T-helper 22 cell (primary cell): ENCODE measurements around the gene CEND1.

Source experiments
- DNase-seq: peaks from one replicate; pipeline ENCODE4 v3.0.0-alpha.2; 2020; ENCODE audit warnings: low read depth

The CEND1 gene

GRCh38 chr11:811446-812245 is 21.8 kb upstream of the CEND1 start:
- no peak for DNase-seq

DNA sequence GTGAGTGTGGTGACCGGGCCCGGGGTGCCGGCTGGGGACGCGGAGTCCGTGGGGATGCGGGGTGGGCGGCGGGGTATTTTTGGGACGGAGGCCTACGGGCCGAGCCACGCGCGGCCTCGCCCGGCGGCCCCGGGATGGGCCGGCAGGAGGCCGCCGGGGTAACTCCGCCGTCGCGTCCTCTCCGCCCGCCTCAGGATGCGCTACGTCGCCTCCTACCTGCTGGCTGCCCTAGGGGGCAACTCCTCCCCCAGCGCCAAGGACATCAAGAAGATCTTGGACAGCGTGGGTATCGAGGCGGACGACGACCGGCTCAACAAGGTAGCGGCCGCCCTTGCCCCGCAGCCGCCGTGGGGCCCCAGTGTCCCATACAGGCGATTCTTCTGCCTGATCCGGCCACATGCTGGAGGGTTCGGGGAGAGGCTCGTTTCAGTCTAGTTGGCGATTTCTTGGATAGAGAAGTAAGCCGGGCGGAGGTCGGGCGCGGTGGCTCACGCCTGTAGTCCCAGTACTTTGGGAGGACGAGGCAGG is 20.2 kb upstream of the CEND1 start:
- DNase-seq: no peak

DNA sequence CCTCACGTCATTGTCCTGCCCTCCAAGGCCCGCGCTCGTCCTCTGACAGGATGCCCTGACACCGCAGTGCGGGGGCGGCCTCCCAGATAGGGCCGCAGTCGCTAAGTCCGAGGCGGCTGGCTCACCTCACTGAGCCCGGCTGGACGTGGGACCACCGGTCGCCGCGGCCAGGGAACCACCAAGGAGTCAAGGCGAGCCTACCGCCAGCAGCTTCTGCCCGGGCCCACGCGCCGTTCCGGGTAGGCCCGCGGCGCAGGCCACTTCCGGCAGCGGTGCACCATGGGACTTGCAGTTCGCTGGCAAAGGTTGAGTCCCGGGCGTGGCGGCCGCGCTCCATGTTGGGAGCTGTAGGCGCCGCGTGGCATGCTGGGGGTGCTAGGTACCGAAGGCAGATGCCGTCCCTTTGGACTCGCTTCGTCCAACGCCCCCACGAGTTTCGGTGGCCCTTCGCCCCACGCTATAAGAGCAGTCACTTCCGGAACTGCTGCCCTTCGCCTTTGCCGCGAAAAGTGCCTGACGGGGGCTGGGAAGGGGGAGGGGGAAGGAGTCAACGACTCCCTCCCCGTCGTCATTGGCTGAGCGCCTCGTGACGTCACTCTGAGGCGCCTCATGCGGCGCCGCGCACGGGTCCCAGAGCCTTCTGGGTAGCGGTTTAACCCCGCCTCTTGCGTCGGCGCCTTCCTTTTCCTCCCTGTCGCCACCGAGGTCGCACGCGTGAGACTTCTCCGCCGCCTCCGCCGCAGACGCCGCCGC is 19.6 kb upstream of the CEND1 start, which contains the start of gene RPLP2:
TSS of gene RPLP2 (plus strand) at position 681 of the 753 bp plus-strand sequence. CDS start 268 bp downstream, outside the sequence.
- DNase-seq: peak; percentile 95

GRCh38 chr11:808427-809286 is 18.8 kb upstream of the CEND1 start:
- DNase-seq: no peak

GRCh38 chr11:804599-804964 is 14.7 kb upstream of the CEND1 start:
- DNase-seq: no peak

GRCh38 chr11:803770-804598 is 14.1 kb upstream of the CEND1 start:
- DNase-seq: no peak

GRCh38 chr11:803467-803742 is 13.5 kb upstream of the CEND1 start:
- DNase-seq: no peak

- DNase-seq: no peak
These were observed 13.0 kb upstream of the CEND1 start for GRCh38 chr11:802693-803466.

DNA sequence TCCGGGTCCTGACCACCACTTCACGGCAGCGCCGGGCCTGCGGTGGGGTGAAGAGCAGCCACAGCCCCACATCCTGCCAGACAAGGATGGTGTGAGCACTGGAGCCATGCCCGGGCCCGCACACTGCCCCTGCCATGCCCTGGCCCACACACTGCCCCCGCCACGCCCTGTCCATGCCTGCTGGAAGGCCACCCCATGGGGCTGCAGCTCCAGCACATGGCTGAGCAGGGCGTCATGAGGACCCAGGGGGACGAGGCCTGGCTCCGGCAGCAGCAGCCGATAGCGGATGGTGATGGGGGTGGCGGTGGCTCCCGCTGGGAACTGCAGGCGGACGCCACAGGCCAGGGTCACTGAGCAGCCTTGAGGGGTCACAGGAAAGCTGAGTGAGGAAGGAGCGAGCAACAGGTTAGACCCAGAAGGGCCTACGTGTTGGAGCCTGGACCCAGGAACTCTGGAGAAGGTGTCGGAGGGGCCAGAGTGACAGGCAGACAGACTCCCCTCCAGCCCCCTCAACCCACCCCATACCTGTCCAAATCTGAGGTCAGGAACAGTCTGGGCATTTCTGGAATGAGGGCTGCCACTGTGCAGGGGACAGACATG is 12.2 kb upstream of the CEND1 start:
- DNase-seq: no peak

DNA sequence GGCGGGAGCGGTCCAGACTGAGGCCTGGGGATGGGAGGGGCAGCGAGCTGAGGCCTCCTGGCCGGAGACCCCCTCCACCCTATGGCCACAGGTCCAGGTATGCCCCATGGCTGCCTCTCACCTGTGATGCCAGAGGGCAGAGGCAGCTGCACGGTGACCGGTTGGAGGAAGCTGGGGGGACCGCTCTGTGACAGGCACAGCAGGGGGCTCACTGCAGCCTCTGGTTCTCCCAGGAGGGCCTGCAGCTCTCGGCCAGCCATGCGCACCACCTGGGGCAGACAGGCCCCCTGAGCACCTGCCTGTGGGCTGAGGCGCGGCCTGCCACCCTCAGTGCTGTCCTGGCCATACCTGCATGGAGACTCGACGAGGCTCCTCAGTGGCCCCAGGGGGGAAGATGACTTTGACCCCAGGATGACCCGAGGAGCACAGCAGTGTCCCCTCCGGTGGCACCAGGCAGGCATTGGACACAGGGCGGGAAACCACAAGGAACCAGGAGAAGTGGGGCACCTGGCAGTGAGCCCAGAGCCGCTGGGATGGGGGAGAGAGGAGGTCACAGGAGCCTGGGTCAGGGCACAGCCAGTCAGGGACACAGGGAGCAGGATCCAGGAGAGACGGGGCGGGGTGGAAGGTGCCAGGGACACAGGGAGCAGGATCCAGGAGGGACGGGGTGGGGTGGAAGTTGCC is 11.3 kb upstream of the CEND1 start:
- no peak for DNase-seq

DNA sequence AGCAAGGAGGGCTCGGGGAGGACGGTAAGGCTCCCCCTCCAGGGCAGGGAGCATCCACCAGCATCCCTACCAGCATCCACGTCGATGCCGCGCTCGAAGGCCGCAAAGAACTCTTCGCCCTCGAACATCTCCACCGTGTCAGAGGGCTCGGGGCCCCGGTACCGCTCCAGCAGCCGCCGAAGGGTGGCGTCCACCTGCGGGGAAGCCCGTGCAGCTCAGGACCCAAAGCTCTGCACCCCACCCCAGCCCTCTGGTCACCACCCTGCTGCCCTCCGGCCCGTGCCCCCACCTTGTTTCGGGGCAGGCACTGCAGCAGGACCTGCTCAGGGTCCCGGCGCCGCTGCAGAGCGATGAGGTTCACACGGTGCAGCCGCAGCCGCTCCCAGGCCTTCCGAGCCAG is 10.6 kb upstream of the CEND1 start:
- DNase-seq: no peak

- no peak for DNase-seq
These were observed 9.9 kb upstream of the CEND1 start for GRCh38 chr11:799641-800316.

GRCh38 chr11:798093-798713 is 8.3 kb upstream of the CEND1 start, which contains the start of gene SLC25A22:
SLC25A22 (minus strand) TSS chr11:798281; CDS start chr11:795006, 3,275 bp downstream.
- DNase-seq: peak; percentile 65

DNA sequence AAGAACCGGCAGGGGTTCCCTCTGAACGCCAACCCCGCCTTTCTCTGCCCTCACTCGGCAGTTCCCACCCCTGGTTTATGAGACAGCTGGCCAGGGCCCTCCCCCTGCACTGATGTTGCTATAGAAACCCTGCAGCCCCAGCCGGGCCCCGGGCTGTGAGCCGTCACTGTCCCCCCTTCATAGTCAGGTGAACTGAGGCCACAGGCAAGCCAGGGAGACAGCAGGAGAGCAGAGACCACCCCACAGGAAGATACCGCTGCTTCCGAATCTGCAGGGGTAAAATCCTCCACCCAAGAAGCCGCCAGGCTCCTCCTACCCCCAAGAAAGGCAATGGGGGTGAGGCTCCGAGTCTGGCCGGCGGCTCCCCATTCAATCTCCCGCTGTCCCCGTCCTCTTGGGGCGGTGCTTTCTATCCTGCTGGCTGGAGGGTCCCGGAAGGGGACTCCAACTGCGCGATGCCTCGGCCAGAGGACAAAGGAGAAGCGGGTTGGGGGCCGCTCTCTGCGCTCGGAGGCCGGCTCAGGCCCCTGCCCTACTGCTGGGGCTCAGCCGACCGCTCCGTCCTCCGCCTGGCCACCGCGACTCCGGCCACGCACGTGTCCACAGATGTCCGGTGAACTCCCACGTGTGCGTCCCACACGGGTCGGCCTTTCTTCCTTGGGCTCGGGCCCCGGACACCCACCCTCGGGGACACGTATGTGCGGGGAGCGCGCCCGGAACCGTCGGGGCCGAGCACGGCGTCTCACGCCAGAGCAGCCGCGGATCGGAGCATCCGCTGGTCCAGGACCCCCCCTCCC is 7.6 kb upstream of the CEND1 start:
- DNase-seq: peak; percentile 82

DNA sequence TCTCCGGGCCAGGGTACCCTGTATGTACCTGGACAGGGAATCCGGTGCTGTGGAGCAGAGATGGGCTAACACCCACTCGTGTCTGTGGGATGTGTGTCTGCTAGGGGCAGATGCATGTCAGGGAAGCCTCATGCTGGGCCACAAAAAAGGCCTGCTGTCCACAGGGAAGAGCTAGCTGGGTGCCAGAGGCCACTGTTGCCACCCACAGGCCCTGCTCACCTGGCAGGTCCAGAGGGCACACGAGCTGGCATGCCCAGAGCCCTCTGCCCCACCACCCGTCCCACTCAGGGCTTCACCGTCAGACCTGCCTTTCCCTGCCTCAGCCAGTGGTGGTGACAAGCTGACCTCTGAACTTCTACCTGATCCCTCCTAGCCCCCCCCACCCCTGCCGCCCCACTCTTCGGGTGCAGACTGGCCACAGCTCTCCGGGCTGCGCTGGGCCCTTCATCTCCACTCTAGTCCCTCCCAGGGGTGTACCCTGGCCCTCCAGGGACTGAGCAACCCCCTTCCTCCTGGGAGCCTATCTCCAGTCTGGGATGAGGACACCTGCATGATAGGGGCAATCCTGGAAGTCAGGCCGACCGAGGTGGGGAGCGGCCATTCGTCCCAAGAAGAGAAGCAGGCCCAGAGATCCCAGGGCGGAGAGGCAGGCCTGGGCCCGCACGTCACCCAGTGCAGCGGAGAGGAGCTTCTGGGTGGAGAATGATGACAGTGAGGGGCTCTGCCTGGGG is 6.8 kb upstream of the CEND1 start:
- no peak for DNase-seq

DNA sequence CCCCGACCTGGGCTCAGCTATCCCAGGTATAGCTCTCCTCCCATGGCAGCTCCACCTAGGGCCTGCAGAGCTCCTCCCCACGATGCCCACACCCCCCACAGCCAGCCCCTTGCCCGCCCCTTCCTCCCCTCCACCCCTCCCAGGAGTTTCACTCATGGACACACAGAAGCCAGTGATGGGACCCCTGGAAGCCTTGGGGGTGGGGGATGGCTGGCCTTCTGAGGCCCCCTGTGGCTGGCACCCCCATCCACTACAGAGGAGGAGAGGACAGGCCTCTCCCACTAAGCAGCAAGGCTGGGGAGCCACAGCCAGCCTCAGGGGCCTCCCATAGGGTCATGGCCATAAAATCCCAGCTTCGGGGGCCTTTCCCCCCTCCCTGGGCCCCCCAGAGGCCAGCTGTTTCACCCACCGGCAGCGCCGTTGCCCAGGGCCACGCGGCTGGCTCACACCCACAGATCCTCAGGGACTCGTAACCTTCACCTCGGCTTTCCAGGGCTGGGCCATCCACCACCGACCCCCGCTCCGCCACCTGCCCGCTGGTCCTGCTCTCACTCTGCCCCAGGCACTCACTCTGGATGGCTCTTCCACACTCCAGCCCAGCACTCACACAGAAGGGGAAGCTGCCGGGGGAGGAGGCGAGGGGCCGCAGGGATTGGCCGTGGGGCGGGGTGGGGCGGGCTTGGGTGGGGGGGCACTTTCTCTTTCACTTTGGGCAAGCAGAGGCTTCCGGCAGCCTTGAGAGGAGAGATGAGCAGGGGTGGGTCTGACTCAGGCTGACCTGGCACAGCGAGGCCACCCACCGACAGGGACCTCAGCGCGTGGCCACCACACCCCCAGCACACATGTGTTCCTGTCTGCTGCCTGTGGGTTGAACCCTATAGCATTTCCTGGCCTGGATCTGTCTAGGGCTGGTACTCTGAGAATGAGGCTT is 6.0 kb upstream of the CEND1 start:
- DNase-seq: peak; percentile 70
